Liver (tissue), 9 donors: ENCODE measurements around the gene ATAT1. TPM values are rescaled to one million over a fixed set of nuclear protein-coding genes. Genes with fewer than 3 reads are reported as not detected.

Experiments
- DNase-seq: peaks from one replicate; pipeline ENCODE4 v3.0.0-alpha.2; 2017; ENCODE audit warnings: low spot score
- H3K27ac ChIP-seq, 2 donors: one replicate each; pipeline ENCODE4 v1.7.0; 2013; ENCODE audit warnings: inconsistent platforms in 2 of 2, low read length in 2 of 2, control low read depth in 1 of 2, low read depth in 1 of 2, mild to moderate bottlenecking in 1 of 2
- H3K27me3 ChIP-seq, 4 donors: one replicate each; pipeline versions ENCODE4 v1.6.1 to v1.7.0; 2013; ENCODE audit warnings: low read length in 3 of 4, inconsistent platforms in 1 of 4, mild to moderate bottlenecking in 1 of 4, moderate library complexity in 1 of 4; ENCODE audit not compliant: control insufficient read depth in 4 of 4, insufficient read depth in 4 of 4
- H3K36me3 ChIP-seq, 4 donors: one replicate each; pipeline versions ENCODE4 v1.6.1 to v1.7.0; 2013; ENCODE audit warnings: low read length in 3 of 4, mild to moderate bottlenecking in 3 of 4, low read depth in 1 of 4, moderate library complexity in 1 of 4; ENCODE audit not compliant: control insufficient read depth in 4 of 4, insufficient read depth in 3 of 4
- H3K4me1 ChIP-seq, 4 donors: one replicate each; pipeline versions ENCODE4 v1.6.1 to v1.7.0; 2013; ENCODE audit warnings: low read length in 3 of 4, mild to moderate bottlenecking in 3 of 4, moderate library complexity in 1 of 4; ENCODE audit not compliant: control insufficient read depth in 4 of 4, insufficient read depth in 4 of 4
- H3K4me3 ChIP-seq, 3 donors: one replicate each; pipeline versions ENCODE4 v1.6.1 to v1.7.0; 2013; ENCODE audit warnings: low read length in 3 of 3, control low read depth in 1 of 3, low read depth in 1 of 3, mild to moderate bottlenecking in 1 of 3
- H3K9ac ChIP-seq, 2 donors: one replicate each; pipeline ENCODE4 v1.7.0; 2013; ENCODE audit warnings: low read length in 2 of 2, mild to moderate bottlenecking in 2 of 2, moderate library complexity in 2 of 2, control low read depth in 1 of 2, low read depth in 1 of 2
- H3K9me3 ChIP-seq, 4 donors: one replicate each; pipeline versions ENCODE4 v1.6.1 to v1.7.0; 2013; ENCODE audit warnings: low read length in 3 of 4; ENCODE audit not compliant: control insufficient read depth in 4 of 4
- CTCF ChIP-seq: fragments of 150-350 bp; IDR thresholded peaks from 2 replicates; pipeline ENCODE4 v1.5.1; 2017; ENCODE audit warnings: improper control_type of control experiment, low read depth, low read length; ENCODE audit not compliant: missing input control
- EGR1 ChIP-seq, 2 donors: IDR thresholded peaks; 2 replicates each; pipeline ENCODE4 v1.6.1; 2016 to 2018; ENCODE audit warnings: antibody characterized with exemption in 2 of 2, low read depth in 2 of 2
- FOXA1 ChIP-seq: IDR thresholded peaks from 2 replicates; pipeline ENCODE4 v1.6.1; 2016; ENCODE audit warnings: antibody characterized with exemption
- FOXA2 ChIP-seq: IDR thresholded peaks from 2 replicates; pipeline ENCODE4 v1.6.1; 2016; ENCODE audit warnings: antibody characterized with exemption
- GABPA ChIP-seq, 2 donors: IDR thresholded peaks in 1 of 2; conservative IDR thresholded peaks in 1 of 2; 2 replicates each; pipeline ENCODE4 v1.6.1; 2016; ENCODE audit warnings: antibody characterized with exemption in 2 of 2, mild to moderate bottlenecking in 1 of 2, moderate library complexity in 1 of 2
- HNF4A ChIP-seq, 2 donors: conservative IDR thresholded peaks; 2 replicates each; pipeline ENCODE4 v1.6.1; 2016; ENCODE audit warnings: antibody characterized with exemption in 2 of 2, mild to moderate bottlenecking in 2 of 2
- HNF4G ChIP-seq: IDR thresholded peaks from 2 replicates; pipeline ENCODE4 v1.6.1; 2016; ENCODE audit warnings: antibody characterized with exemption
- JUND ChIP-seq, 2 donors: IDR thresholded peaks; 2 replicates each; pipeline ENCODE4 v1.6.1; 2016; ENCODE audit warnings: antibody characterized with exemption in 2 of 2
- NR2F2 ChIP-seq: IDR thresholded peaks from 2 replicates; pipeline ENCODE4 v1.6.1; 2016; ENCODE audit warnings: antibody characterized with exemption
- RAD21 ChIP-seq, 2 donors: IDR thresholded peaks; 2 replicates each; pipeline ENCODE4 v1.6.1; 2016; ENCODE audit warnings: antibody characterized with exemption in 2 of 2, mild to moderate bottlenecking in 2 of 2
- REST ChIP-seq: IDR thresholded peaks from 2 replicates; pipeline ENCODE4 v1.6.1; 2016; ENCODE audit warnings: antibody characterized with exemption, mild to moderate bottlenecking
- RXRA ChIP-seq, 2 donors: IDR thresholded peaks; 2 replicates each; pipeline ENCODE4 v1.6.1; 2017 to 2018; ENCODE audit warnings: antibody characterized with exemption in 2 of 2, mild to moderate bottlenecking in 1 of 2
- SP1 ChIP-seq: IDR thresholded peaks from 2 replicates; pipeline ENCODE4 v1.6.1; 2018; ENCODE audit warnings: antibody characterized with exemption, mild to moderate bottlenecking
- TAF1 ChIP-seq: conservative IDR thresholded peaks from 2 replicates; pipeline ENCODE4 v1.6.1; 2016; ENCODE audit warnings: antibody characterized with exemption, mild to moderate bottlenecking
- YY1 ChIP-seq: IDR thresholded peaks from 2 replicates; pipeline ENCODE4 v1.6.1; 2016; ENCODE audit warnings: antibody characterized with exemption, mild to moderate bottlenecking
- WGBS: extraction: QIAGEN DNeasy Blood & Tissue Kit; methylation state at CpG from one replicate; pipeline ENCODE4 v1.1.7; 2013; 5-methylcytosine and 5-hydroxymethylcytosine counted together
- polyA plus RNA-seq, 2 donors: library from polyadenylated mRNA; stranded (reverse) in 1 of 2; unstranded in 1 of 2; fragments of 200-250 nt in 1 of 2; fragments of >200 nt in 1 of 2; fragmentation: Nextera tagmentation in 1 of 2; extraction: Ambion mirVana in 1 of 2; gene quantifications; one replicate each; pipeline versions ENCODE4 v1.2.1 to v1.2.3, GENCODE V29; 2013 to 2015
- total RNA-seq, 2 donors: library from RNA; depleted of rRNA; stranded (reverse); fragments of >200 nt; gene quantifications; one replicate each; pipeline ENCODE4 v1.2.3, GENCODE V29; 2014
- TF ChIP-seq, protein P1 (sequence below): IDR thresholded peaks from 2 replicates; pipeline ENCODE4 v1.6.1; 2016; ENCODE audit warnings: antibody characterized with exemption
- TF ChIP-seq, protein P2 (sequence below): IDR thresholded peaks from 2 replicates; pipeline ENCODE4 v1.6.1; 2016; ENCODE audit warnings: antibody characterized with exemption
- TF ChIP-seq, protein P3 (sequence below): IDR thresholded peaks from 2 replicates; pipeline ENCODE4 v1.6.1; 2016; ENCODE audit warnings: antibody characterized with exemption
- donor health status: healthy.
- donor health status: healthy.
- donor health status: healthy.
- donor health status: healthy.
- donor health status: healthy.

Gene ATAT1
- total and polyA plus RNA-seq, 4 donors: 2.1 to 5.4 (median 3.0) TPM

DNA sequence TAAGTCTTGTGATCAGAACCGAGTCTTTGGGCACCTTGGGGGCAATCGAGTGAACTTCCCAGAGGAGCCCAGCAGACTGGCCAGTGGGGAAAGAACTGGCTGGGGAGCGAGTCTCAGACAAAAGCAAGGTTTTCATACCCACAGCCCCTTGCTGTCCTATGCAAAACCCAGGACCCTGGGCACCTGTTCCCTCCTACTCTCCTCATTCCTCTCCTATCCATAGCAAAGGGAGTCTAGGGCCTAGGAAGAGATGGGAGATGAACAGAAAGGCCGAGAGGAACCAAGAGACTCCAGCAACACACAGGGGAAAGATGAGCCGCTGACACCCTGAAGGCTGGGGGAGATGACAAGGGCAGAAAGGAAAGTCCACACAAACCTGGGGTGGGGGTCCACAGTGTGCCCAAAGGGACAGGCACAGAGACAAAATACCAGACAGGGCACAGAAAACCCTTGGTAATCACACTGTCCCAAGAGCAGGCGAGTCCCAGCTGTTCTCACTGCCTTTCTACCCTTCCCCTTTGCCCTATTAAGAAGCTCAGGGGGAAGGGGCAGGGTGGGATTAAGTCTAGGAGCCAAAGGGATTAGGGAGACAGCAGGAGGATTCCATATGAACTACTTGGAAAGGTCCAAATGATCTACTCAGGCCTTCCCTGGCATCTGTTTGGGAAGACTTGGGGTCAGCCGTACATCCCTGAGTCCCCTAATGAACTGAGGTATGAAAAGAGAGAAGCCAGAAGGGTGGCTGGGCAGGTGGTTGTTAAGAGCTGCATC, 53.3 kb downstream of the ATAT1 start:
- H3K9ac ChIP-seq: peak overlapping the region; percentile 52 to 86
- H3K4me3 ChIP-seq: peak overlapping the region; percentile 21 to 44 (median 40)
- H3K36me3 ChIP-seq: peaks cover 0 to 8% (median 5%) of the 10 kb centered on the region in 4 donors
- DNase-seq: no peak
- 47% methylated on average over 7 of the region's 7 CpGs for WGBS
- H3K9me3 ChIP-seq: no peaks in the 10 kb centered on the region
- H3K27ac ChIP-seq: peak overlapping the region; percentile 88
- TF ChIP-seq FOXA1 (no peak), NR2F2 (no peak), RAD21 (IDR thresholded peaks at IDR 0.05) (no peak)
- TF ChIP-seq, protein P1, sequence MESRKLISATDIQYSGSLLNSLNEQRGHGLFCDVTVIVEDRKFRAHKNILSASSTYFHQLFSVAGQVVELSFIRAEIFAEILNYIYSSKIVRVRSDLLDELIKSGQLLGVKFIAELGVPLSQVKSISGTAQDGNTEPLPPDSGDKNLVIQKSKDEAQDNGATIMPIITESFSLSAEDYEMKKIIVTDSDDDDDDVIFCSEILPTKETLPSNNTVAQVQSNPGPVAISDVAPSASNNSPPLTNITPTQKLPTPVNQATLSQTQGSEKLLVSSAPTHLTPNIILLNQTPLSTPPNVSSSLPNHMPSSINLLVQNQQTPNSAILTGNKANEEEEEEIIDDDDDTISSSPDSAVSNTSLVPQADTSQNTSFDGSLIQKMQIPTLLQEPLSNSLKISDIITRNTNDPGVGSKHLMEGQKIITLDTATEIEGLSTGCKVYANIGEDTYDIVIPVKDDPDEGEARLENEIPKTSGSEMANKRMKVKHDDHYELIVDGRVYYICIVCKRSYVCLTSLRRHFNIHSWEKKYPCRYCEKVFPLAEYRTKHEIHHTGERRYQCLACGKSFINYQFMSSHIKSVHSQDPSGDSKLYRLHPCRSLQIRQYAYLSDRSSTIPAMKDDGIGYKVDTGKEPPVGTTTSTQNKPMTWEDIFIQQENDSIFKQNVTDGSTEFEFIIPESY: no peak
- peaks cover 16 to 82% (median 62%) of the 10 kb centered on the region in 4 donors for H3K4me1 ChIP-seq
- no peaks in the 10 kb centered on the region for H3K27me3 ChIP-seq

DNA sequence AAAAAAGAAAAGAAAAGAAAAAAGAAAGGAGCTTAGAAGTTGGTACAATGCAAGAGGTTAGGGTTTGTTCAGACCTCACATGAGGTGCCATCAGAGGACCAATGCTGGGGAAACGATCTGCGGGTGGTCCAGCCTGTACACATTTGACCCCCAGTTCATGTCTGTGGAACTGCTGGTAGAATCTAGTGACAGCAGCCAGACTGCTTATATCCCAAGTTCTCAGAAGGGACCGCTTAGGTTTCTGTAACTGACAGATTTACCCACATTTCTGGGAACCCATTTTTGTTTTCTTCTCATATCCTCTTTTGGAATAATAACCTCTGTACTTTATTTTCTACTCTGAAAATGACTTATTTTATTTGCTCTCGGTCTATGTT, 55.1 kb downstream of the ATAT1 start:
- WGBS: 62% methylated on average over 4 of the region's 4 CpGs
- DNase-seq: no peak
- Histone ChIP-seq H3K4me1 (peaks cover 21 to 84% (median 66%) of the 10 kb centered on the region in 4 donors), H3K9ac (peak overlapping the region in 1 of 2 donors; percentile 0), H3K27me3 (no peaks in the 10 kb centered on the region), H3K4me3 (peak overlapping the region in 1 of 3 donors; percentile 60), H3K27ac (peak overlapping the region; percentile 97 to 99), H3K36me3 (peaks cover 0 to 6% (median under 1%) of the 10 kb centered on the region in 4 donors), H3K9me3 (no peaks in the 10 kb centered on the region)
- TF ChIP-seq SP1: no peak
- no peak for TF ChIP-seq EGR1 (IDR thresholded peaks at IDR 0.05; ENCODE audit: low read depth in 2 of 2)
- TF ChIP-seq FOXA1: no peak
- TF ChIP-seq FOXA2: no peak
- no peak for TF ChIP-seq TAF1
- TF ChIP-seq NR2F2: no peak
- TF ChIP-seq HNF4G: no peak
- TF ChIP-seq, protein P2, sequence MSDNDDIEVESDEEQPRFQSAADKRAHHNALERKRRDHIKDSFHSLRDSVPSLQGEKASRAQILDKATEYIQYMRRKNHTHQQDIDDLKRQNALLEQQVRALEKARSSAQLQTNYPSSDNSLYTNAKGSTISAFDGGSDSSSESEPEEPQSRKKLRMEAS: no peak
- no peak for TF ChIP-seq RXRA (IDR thresholded peaks at IDR 0.05)
- no peak for TF ChIP-seq YY1
- TF ChIP-seq RAD21 (IDR thresholded peaks at IDR 0.05): no peak
- no peak for TF ChIP-seq HNF4A (conservative IDR thresholded peaks at IDR 0.05)
- TF ChIP-seq CTCF: no peak
- TF ChIP-seq GABPA (IDR thresholded peaks at IDR 0.05 in 1 of 2, conservative IDR thresholded peaks at IDR 0.05 in 1 of 2): no peak
- no peak for TF ChIP-seq JUND (IDR thresholded peaks at IDR 0.05)
- TF ChIP-seq REST: no peak
- TF ChIP-seq, protein P3, sequence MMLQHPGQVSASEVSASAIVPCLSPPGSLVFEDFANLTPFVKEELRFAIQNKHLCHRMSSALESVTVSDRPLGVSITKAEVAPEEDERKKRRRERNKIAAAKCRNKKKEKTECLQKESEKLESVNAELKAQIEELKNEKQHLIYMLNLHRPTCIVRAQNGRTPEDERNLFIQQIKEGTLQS: no peak
- TF ChIP-seq, protein P1: no peak
